Adipocyte (in vitro differentiated cells): ENCODE data around the gene C6orf62.

Source experiments
- DNase-seq: peaks from one replicate; pipeline ENCODE4 v3.0.0-alpha.2; 2015; ENCODE audit warnings: low read depth
- H3K27me3 ChIP-seq: replicated peaks from 2 replicates; pipeline ENCODE4 v1.7.0; 2013; ENCODE audit warnings: mild to moderate bottlenecking, low read length, moderate library complexity; ENCODE audit not compliant: control insufficient read depth, insufficient read depth
- H3K36me3 ChIP-seq: 2 replicates; pipeline ENCODE4 v1.7.0; 2013; ENCODE audit warnings: low read length, mild to moderate bottlenecking, moderate library complexity; ENCODE audit not compliant: control insufficient read depth, insufficient read depth, severe bottlenecking
- H3K4me1 ChIP-seq: 2 replicates; pipeline ENCODE4 v1.7.0; 2013; ENCODE audit warnings: mild to moderate bottlenecking, low read length, moderate library complexity; ENCODE audit not compliant: control insufficient read depth, insufficient read depth
- H3K4me3 ChIP-seq: 2 replicates; pipeline ENCODE4 v1.7.0; 2013; ENCODE audit warnings: mild to moderate bottlenecking, low read length, moderate library complexity
- H3K9ac ChIP-seq: 2 replicates; pipeline ENCODE4 v1.7.0; 2013; ENCODE audit warnings: mild to moderate bottlenecking, low read length, moderate library complexity
- H3K9me3 ChIP-seq: 2 replicates; pipeline ENCODE4 v1.7.0; 2013; ENCODE audit warnings: mild to moderate bottlenecking, low read length, moderate library complexity; ENCODE audit not compliant: control insufficient read depth

Gene C6orf62

GRCh38 chr6:24694198-24694597 is 24.8 kb downstream of the C6orf62 start:
- Histone ChIP-seq H3K4me1 (peaks cover 52% of the 10 kb centered on the region), H3K36me3 (no peaks in the 10 kb centered on the region), H3K4me3 (no peak overlapping the region), H3K9ac (peak overlapping the region; percentile 44), H3K9me3 (no peaks in the 10 kb centered on the region), H3K27me3 (no peaks in the 10 kb centered on the region)
- no peak for DNase-seq

GRCh38 chr6:24692848-24693592 is 25.9 kb downstream of the C6orf62 start:
- no peaks in the 10 kb centered on the region for H3K9me3 ChIP-seq
- H3K4me1 ChIP-seq: peaks cover 52% of the 10 kb centered on the region
- H3K36me3 ChIP-seq: no peaks in the 10 kb centered on the region
- H3K27me3 ChIP-seq: no peaks in the 10 kb centered on the region
- H3K4me3 ChIP-seq: no peak overlapping the region
- H3K9ac ChIP-seq: no peak overlapping the region
- no peak for DNase-seq

DNA sequence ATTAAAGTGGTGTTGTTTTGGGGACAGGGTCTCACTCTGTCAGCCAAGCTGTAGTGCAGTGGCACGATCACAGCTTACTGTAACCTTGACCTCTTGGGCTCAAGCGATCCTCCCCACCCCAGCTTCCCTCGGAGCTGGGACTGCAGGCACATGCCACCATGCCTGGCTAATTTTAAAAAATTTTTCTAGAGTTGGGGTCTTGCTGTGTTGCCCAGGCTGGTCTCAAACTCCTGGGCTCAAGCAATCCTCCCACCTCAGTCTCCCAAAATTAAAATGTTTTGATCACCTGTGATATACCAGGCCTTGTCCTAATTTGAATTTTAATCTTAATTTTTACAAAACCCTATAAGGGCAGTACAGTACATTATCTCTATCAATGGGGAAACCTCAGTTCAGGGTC is 26.5 kb downstream of the C6orf62 start:
- Histone ChIP-seq H3K4me1 (peaks cover 52% of the 10 kb centered on the region), H3K4me3 (no peak overlapping the region), H3K9me3 (no peaks in the 10 kb centered on the region), H3K9ac (no peak overlapping the region), H3K27me3 (no peaks in the 10 kb centered on the region), H3K36me3 (no peaks in the 10 kb centered on the region)
- no peak for DNase-seq

- no peaks in the 10 kb centered on the region for H3K36me3 ChIP-seq
- H3K4me3 ChIP-seq: peak overlapping the region; percentile 8
- DNase-seq: no peak
- no peaks in the 10 kb centered on the region for H3K9me3 ChIP-seq
- no peak overlapping the region for H3K9ac ChIP-seq
- H3K4me1 ChIP-seq: peaks cover 54% of the 10 kb centered on the region
- no peaks in the 10 kb centered on the region for H3K27me3 ChIP-seq
Measured at GRCh38 chr6:24692003-24692402, 27.0 kb downstream of the C6orf62 start.

- Histone ChIP-seq H3K4me3 (peak overlapping the region; percentile 8), H3K4me1 (peaks cover 54% of the 10 kb centered on the region), H3K27me3 (no peaks in the 10 kb centered on the region), H3K9ac (no peak overlapping the region), H3K36me3 (no peaks in the 10 kb centered on the region), H3K9me3 (no peaks in the 10 kb centered on the region)
- DNase-seq: no peak
Measured at GRCh38 chr6:24691550-24691949, 27.4 kb downstream of the C6orf62 start.

- no peaks in the 10 kb centered on the region for H3K9me3 ChIP-seq
- no peaks in the 10 kb centered on the region for H3K36me3 ChIP-seq
- no peak for DNase-seq
- H3K27me3 ChIP-seq: no peaks in the 10 kb centered on the region
- H3K4me3 ChIP-seq: no peak overlapping the region
- H3K9ac ChIP-seq: no peak overlapping the region
- peaks cover 54% of the 10 kb centered on the region for H3K4me1 ChIP-seq
Measured at GRCh38 chr6:24690593-24690992, 28.4 kb downstream of the C6orf62 start.

DNA sequence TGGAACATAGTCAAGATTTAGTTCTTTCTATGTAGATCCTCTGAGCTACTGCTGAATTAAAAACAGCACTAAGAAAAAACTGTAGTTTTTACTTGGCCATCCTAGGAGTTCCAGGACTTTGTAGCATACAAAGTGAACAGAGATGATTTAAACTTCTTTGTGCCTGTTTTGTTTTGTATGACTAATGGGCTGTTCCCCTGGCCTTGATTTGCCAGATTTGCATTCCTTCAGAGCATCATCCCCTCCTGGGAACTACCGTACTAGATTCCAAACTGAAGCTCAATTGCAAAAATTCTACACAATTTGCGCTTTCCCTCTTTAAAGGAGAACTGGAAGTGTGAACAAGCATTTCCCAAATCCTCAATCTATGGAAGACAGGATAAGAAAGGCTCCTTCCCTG is 29.0 kb downstream of the C6orf62 start:
- peak; percentile 28 for DNase-seq
- Histone ChIP-seq H3K4me3 (no peak overlapping the region), H3K4me1 (peaks cover 50% of the 10 kb centered on the region), H3K36me3 (no peaks in the 10 kb centered on the region), H3K9me3 (no peaks in the 10 kb centered on the region), H3K27me3 (no peaks in the 10 kb centered on the region), H3K9ac (no peak overlapping the region)

DNA sequence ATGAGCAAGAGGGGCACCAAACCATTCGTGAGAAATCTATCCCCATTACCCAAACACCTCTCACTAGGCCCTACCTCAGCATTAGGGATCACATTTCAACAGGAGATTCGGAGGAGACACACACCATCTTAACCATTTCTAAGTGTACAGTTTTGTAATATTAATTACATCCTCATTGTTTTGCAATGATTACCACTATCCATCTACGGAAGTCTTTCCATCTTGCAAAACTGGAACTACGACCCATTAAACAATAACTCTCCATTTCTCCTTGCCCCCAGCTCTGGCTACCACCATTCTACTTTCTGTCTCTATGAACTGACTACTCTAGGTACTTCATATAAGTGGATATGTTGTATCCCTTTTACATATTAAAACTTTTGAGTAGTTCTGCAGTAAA is 32.0 kb downstream of the C6orf62 start:
- no peak overlapping the region for H3K9ac ChIP-seq
- no peak for DNase-seq
- H3K9me3 ChIP-seq: no peaks in the 10 kb centered on the region
- H3K4me1 ChIP-seq: peaks cover 22% of the 10 kb centered on the region
- no peaks in the 10 kb centered on the region for H3K36me3 ChIP-seq
- no peak overlapping the region for H3K4me3 ChIP-seq
- no peaks in the 10 kb centered on the region for H3K27me3 ChIP-seq

DNA sequence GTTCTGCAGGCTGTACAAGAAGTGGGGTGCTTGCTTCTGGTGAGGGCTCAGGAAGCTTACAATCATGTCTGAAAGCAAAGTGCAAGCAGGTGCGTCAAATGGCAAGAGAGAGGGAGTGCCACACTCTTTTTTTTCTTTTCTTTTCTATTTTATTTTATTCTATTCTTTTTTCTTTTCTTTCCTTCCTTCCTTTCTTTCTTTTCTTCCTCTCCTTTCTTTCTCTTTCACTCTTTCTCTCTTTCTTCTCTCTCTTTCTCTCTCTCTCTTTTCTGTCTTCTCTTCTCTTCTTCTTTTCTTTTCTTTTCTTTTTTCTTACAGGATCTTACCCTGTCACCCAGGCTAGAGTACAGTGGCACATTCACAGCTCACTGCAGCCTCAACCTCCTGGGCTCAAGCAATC is 32.5 kb downstream of the C6orf62 start:
- Histone ChIP-seq H3K9ac (no peak overlapping the region), H3K36me3 (no peaks in the 10 kb centered on the region), H3K9me3 (no peaks in the 10 kb centered on the region), H3K4me1 (peaks cover 17% of the 10 kb centered on the region), H3K27me3 (no peaks in the 10 kb centered on the region), H3K4me3 (no peak overlapping the region)
- DNase-seq: no peak

DNA sequence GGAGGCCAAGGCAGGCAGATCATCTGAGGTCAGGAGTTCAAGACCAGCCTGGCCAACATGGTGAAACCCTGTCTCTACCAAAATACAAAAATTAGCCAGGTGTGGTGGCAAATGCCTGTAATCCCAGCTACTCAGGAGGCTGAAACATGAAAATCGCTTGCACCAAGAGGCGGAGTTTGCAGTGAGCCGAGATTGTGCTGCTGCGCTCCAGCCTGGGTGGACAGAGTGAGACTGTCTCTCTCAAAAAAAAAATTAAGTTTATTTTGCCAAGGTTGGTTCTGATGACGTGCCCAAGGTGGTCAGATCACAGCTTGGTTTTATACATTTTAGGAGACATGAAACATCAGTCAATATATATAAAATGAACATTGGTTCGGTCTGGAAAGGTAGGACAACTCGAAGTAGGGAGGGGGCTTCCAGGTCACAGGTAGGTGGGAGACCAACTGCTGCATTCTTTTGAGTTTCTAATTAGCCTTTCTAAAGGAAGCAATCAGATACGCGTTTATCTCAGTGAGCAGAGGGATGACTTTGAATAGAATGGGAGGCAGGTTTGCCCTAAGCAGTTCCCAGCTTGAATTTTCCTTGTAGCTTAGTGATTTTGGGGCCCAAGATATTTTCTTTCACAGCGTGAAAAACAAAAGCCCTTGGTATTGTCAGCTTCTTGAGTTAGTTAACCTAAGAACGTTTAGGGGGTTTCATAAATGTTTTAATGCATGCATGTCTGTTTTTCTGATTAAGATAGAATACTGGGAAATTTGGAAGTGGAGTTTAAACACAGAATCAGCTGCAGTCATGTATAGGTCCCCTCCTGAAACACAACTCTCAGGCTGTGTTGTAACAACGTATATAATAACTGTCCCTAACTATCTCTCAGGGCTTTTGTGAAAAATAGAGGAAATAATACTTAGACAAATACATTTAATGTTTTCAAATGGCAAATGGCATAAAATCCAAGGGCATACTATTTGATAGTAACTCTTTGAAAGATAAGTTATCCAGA is 35.4 kb downstream of the C6orf62 start:
- Histone ChIP-seq H3K9me3 (no peaks in the 10 kb centered on the region), H3K27me3 (no peaks in the 10 kb centered on the region), H3K4me1 (peaks cover 3% of the 10 kb centered on the region), H3K9ac (no peak overlapping the region), H3K36me3 (no peaks in the 10 kb centered on the region), H3K4me3 (no peak overlapping the region)
- no peak for DNase-seq

DNA sequence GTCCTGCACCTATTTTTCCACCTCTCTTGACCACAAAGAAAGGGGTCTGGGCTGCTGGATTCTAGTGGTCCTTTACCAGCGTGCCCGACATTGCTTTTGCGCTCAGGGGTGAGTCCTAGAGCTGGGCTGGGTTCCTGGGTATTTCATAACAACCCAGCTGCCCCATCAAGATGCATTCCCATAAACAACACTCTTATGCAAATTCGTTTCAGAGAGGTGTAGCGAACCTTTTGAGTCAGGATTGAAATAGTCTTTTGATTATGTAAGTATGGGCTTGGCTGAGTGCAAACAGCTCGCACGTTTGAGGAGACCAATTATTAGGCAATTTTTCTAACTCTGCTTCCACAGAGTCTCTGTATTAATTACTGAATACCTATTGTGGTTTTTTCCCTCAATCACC is 38.4 kb downstream of the C6orf62 start:
- Histone ChIP-seq H3K9me3 (no peaks in the 10 kb centered on the region), H3K36me3 (no peaks in the 10 kb centered on the region), H3K27me3 (no peaks in the 10 kb centered on the region), H3K9ac (no peak overlapping the region), H3K4me3 (no peak overlapping the region), H3K4me1 (no peaks in the 10 kb centered on the region)
- no peak for DNase-seq
